GM19455 (cell line): ENCODE data around the gene DAPK1.

ENCODE experiments used
- ATAC-seq: cut with Tn5 transposase; IDR thresholded peaks from one replicate; pipeline ENCODE4 v1.9.1; 2021; ENCODE audit not compliant: unreplicated experiment

Gene DAPK1

GRCh38 chr9:87516222-87516925 is 18.7 kb downstream of the DAPK1 start:
- no peak for ATAC-seq

- no peak for ATAC-seq
These were observed 19.2 kb downstream of the DAPK1 start for GRCh38 chr9:87516926-87517290.

- no peak for ATAC-seq
These were observed 20.1 kb downstream of the DAPK1 start for GRCh38 chr9:87517732-87518131.

- ATAC-seq, result no peak
These were observed 21.2 kb downstream of the DAPK1 start for GRCh38 chr9:87518702-87519335.

GRCh38 chr9:87519461-87519860 is 21.8 kb downstream of the DAPK1 start:
- no peak for ATAC-seq

GRCh38 chr9:87520172-87520683 is 22.6 kb downstream of the DAPK1 start:
- no peak for ATAC-seq

- ATAC-seq, result no peak
These were observed 24.2 kb downstream of the DAPK1 start for GRCh38 chr9:87521834-87522233.

- ATAC-seq, result no peak
These were observed 26.4 kb downstream of the DAPK1 start for GRCh38 chr9:87524061-87524460.

- ATAC-seq, result no peak
These were observed 28.1 kb downstream of the DAPK1 start for GRCh38 chr9:87525546-87526303.

GRCh38 chr9:87527211-87527916 is 29.7 kb downstream of the DAPK1 start:
- no peak for ATAC-seq

GRCh38 chr9:87528969-87529368 is 31.3 kb downstream of the DAPK1 start:
- no peak for ATAC-seq

GRCh38 chr9:87529671-87530070 is 32.0 kb downstream of the DAPK1 start:
- ATAC-seq, result no peak

GRCh38 chr9:87530716-87531115 is 33.0 kb downstream of the DAPK1 start:
- ATAC-seq, result no peak

GRCh38 chr9:87531370-87532295 is 34.0 kb downstream of the DAPK1 start:
- no peak for ATAC-seq

- no peak for ATAC-seq
These were observed 35.6 kb downstream of the DAPK1 start for GRCh38 chr9:87533271-87533670.

GRCh38 chr9:87534036-87534435 is 36.4 kb downstream of the DAPK1 start:
- no peak for ATAC-seq

GRCh38 chr9:87534957-87535356 is 37.3 kb downstream of the DAPK1 start:
- ATAC-seq, result no peak

GRCh38 chr9:87535817-87536539 is 38.3 kb downstream of the DAPK1 start:
- peak; percentile 86 for ATAC-seq

- no peak for ATAC-seq
These were observed 40.0 kb downstream of the DAPK1 start for GRCh38 chr9:87537625-87538024.
